Measurements from ENCODE around the gene AKAP13. TPM values are rescaled to one million over a fixed set of nuclear protein-coding genes. Genes with fewer than 3 reads are reported as not detected.

Gene AKAP13
- polyA plus RNA-seq, 1 of the 3 experiments (the other 2 are of a cell fraction): 8.4 TPM

DNA sequence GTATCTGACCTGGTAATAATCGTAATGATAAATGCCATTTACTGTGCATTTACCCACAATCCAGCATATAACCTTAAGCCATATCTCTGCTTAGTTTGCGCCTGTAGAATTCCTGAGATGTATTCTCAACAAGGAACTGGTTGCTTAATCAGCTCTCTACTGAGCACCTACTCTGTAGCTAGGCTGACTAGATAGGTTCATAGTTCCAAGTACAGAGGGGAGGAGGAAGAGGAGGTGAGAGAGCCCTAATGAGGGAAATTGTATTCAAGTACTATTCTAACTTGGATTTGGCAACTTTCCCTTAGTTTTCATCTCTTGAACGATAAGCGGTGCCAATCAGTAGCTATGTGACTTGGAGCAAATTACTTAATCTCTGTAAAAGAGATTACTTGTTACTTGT lies 5.6 kb upstream of the AKAP13 start:
- ChIA-PET CTCF (no interaction called here), POLR2A (no interaction called here)
- no peak overlapping the region for H3K4me3 ChIP-seq (ENCODE audit: low read depth in 2 of 2, low read length in 1 of 2)
- no peak for DNase-seq
- H3K9ac ChIP-seq: no peak overlapping the region
- no peaks in the 10 kb centered on the region for H3K79me2 ChIP-seq (ENCODE audit: insufficient read depth)
- H3K4me2 ChIP-seq: no peak overlapping the region
- no peaks in the 10 kb centered on the region; a peak in 1 of 4 replicates for H3K4me1 ChIP-seq (ENCODE audit: control insufficient read depth in 1 of 2, insufficient read depth in 2 of 2, low read depth in 1 of 2, low read length in 1 of 2)
- H3F3A ChIP-seq (replicated peaks; ENCODE audit: insufficient read depth): no peaks in the 10 kb centered on the region
- no peak for TF ChIP-seq FOXJ3 (CRISPR knock-in tag; IDR thresholded peaks at IDR 0.05)
- H3K9me2 ChIP-seq: no peaks in the 10 kb centered on the region
- no peaks in the 10 kb centered on the region for H3K36me3 ChIP-seq (replicated peaks in 1 of 2; ENCODE audit: control insufficient read depth in 1 of 2, insufficient read depth in 2 of 2, low read length in 1 of 2)
- H4K20me1 ChIP-seq (ENCODE audit: insufficient read depth): no peaks in the 10 kb centered on the region
- no peaks in the 10 kb centered on the region for H3K9me3 ChIP-seq
- H3K27me3 ChIP-seq (ENCODE audit: insufficient read depth): no peaks in the 10 kb centered on the region
- 94% methylated on average over 4 of the region's 4 CpGs for WGBS (ENCODE audit: low lambda C conversion rate)
- no peak overlapping the region for H2AFZ ChIP-seq (ENCODE audit: low read depth)
- no peak overlapping the region for H3K27ac ChIP-seq (ENCODE audit: low read depth in 2 of 2, low read length in 1 of 2)

DNA sequence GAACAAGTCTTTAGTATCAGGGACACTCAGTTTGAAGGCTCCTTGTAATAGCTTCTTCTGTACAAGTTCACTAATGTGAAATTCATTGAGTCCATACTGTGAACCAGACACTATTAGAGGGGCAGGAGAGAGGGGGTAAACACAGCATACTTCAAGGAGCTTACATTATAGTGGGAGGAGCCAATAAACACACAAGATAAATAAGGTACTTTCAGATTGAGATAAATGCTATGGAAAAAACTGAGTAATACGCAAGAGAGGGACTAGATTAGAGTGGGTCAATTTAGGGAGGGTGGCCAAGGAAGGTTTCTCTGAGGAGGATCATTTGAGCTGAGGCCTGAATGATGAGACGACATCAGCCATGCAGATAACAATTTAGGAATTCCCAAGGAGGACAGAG lies 3.1 kb upstream of the AKAP13 start:
- DNase-seq: no peak
- Histone ChIP-seq H3K4me2 (no peak overlapping the region), H3K4me3 (ENCODE audit: low read depth in 2 of 2, low read length in 1 of 2) (no peak overlapping the region), H3K9me3 (no peaks in the 10 kb centered on the region), H3K79me2 (ENCODE audit: insufficient read depth) (peaks cover 13% of the 10 kb centered on the region), H3K4me1 (ENCODE audit: control insufficient read depth in 1 of 2, insufficient read depth in 2 of 2, low read depth in 1 of 2, low read length in 1 of 2) (peaks cover under 1 to 4% of the 10 kb centered on the region in 2 experiments; a peak in 2 of 4 replicates), H3K27ac (ENCODE audit: low read depth in 2 of 2, low read length in 1 of 2) (no peak overlapping the region), H3K9me2 (no peaks in the 10 kb centered on the region), H4K20me1 (ENCODE audit: insufficient read depth) (peaks cover 9% of the 10 kb centered on the region), H3K9ac (no peak overlapping the region), H3K27me3 (ENCODE audit: insufficient read depth) (no peaks in the 10 kb centered on the region), H3K36me3 (replicated peaks in 1 of 2; ENCODE audit: control insufficient read depth in 1 of 2, insufficient read depth in 2 of 2, low read length in 1 of 2) (no peaks in the 10 kb centered on the region), H3F3A (replicated peaks; ENCODE audit: insufficient read depth) (peaks cover 4% of the 10 kb centered on the region), H2AFZ (ENCODE audit: low read depth) (no peak overlapping the region)
- ChIA-PET POLR2A (no interaction called here), CTCF (interaction anchor here (1.6 kb wide), 1 partner anchor 81 kb away, joined by 5 read pairs; no protein-coding TSS in a partner anchor)
- 90% methylated on average over 2 of the region's 2 CpGs for WGBS (ENCODE audit: low lambda C conversion rate)
- no peak for TF ChIP-seq ELF1 (IDR thresholded peaks at IDR 0.05)

DNA sequence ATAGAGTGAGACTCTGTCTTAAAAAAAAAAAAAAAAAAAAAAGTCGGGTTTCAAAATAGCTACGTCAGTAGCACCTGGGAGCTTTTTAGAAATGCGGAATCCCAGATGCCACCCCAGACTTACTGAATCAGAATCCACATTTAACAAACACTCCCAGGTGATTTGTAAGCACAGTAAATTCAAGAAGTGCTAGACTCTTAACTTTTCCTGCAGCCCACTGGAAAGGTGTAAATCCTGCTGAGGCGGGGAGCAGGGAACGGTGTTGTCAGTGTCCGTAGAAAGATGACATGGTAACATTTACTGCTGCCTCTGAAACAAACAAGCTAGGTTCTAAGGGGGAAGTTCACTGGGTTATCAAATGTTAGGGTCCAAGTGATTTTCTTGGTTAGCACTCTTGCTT lies 2.4 kb upstream of the AKAP13 start:
- ChIA-PET CTCF (interaction anchor here (1.6 kb wide), 1 partner anchor 81 kb away, joined by 5 read pairs; no protein-coding TSS in a partner anchor), POLR2A (no interaction called here)
- WGBS (ENCODE audit: low lambda C conversion rate): 96% methylated on average over 6 of the region's 6 CpGs
- Histone ChIP-seq H3K36me3 (replicated peaks in 1 of 2; ENCODE audit: control insufficient read depth in 1 of 2, insufficient read depth in 2 of 2, low read length in 1 of 2) (no peaks in the 10 kb centered on the region), H3K79me2 (ENCODE audit: insufficient read depth) (peaks cover 21% of the 10 kb centered on the region), H3K27me3 (ENCODE audit: insufficient read depth) (no peaks in the 10 kb centered on the region), H2AFZ (ENCODE audit: low read depth) (no peak overlapping the region), H3K9me3 (no peaks in the 10 kb centered on the region), H3K27ac (ENCODE audit: low read depth in 2 of 2, low read length in 1 of 2) (no peak overlapping the region), H3K4me2 (no peak overlapping the region), H3K9ac (no peak overlapping the region), H3K4me1 (ENCODE audit: control insufficient read depth in 1 of 2, insufficient read depth in 2 of 2, low read depth in 1 of 2, low read length in 1 of 2) (peaks cover 5 to 6% of the 10 kb centered on the region in 2 experiments; a peak in 3 of 4 replicates), H4K20me1 (ENCODE audit: insufficient read depth) (peaks cover 16% of the 10 kb centered on the region), H3F3A (replicated peaks; ENCODE audit: insufficient read depth) (peaks cover 4% of the 10 kb centered on the region), H3K4me3 (ENCODE audit: low read depth in 2 of 2, low read length in 1 of 2) (no peak overlapping the region), H3K9me2 (no peaks in the 10 kb centered on the region)
- no peak for DNase-seq
- TF ChIP-seq TEAD4 (IDR thresholded peaks at IDR 0.05; ENCODE audit: borderline replicate concordance, insufficient read depth): no peak
- no peak for TF ChIP-seq FOXJ3 (CRISPR knock-in tag; IDR thresholded peaks at IDR 0.05)
- no peak for TF ChIP-seq RAD21 (IDR thresholded peaks at IDR 0.05; ENCODE audit: low read length)
- TF ChIP-seq, protein P1, sequence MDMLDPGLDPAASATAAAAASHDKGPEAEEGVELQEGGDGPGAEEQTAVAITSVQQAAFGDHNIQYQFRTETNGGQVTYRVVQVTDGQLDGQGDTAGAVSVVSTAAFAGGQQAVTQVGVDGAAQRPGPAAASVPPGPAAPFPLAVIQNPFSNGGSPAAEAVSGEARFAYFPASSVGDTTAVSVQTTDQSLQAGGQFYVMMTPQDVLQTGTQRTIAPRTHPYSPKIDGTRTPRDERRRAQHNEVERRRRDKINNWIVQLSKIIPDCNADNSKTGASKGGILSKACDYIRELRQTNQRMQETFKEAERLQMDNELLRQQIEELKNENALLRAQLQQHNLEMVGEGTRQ (IDR thresholded peaks at IDR 0.05; ENCODE audit: borderline replicate concordance, low read depth, low read length): no peak
- TF ChIP-seq, protein P2, sequence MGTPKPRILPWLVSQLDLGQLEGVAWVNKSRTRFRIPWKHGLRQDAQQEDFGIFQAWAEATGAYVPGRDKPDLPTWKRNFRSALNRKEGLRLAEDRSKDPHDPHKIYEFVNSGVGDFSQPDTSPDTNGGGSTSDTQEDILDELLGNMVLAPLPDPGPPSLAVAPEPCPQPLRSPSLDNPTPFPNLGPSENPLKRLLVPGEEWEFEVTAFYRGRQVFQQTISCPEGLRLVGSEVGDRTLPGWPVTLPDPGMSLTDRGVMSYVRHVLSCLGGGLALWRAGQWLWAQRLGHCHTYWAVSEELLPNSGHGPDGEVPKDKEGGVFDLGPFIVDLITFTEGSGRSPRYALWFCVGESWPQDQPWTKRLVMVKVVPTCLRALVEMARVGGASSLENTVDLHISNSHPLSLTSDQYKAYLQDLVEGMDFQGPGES (IDR thresholded peaks at IDR 0.05; ENCODE audit: low read depth, low read length): no peak
- TF ChIP-seq MXI1 (IDR thresholded peaks at IDR 0.05; ENCODE audit: low read depth, low read length): no peak
- TF ChIP-seq TAF1 (IDR thresholded peaks at IDR 0.05; ENCODE audit: borderline replicate concordance, low read depth, low read length): no peak
- no peak for TF ChIP-seq SMC3 (IDR thresholded peaks at IDR 0.05; ENCODE audit: low read depth, low read length)
- no peak for TF ChIP-seq ELF1 (IDR thresholded peaks at IDR 0.05)

Measured in SK-N-SH (cell line).